IMR-90 (cell line): ENCODE data around the gene CEL. TPM values are rescaled to one million over a fixed set of nuclear protein-coding genes. Genes with fewer than 3 reads are reported as not detected.

Source experiments
- ATAC-seq: fragments of 200-7000 bp; cut with Tn5 transposase; 2 replicates; pipeline ENCODE4 v1.9.1; 2020; ENCODE audit warnings: low read depth, mild to moderate bottlenecking, moderate library complexity
- BruUV-seq: library from RNA; stranded (reverse); fragments of 400-500 nt; replicated peaks from 2 replicates; lab custom pipeline; 2021; lab: Mats Ljungman, UMichigan
- CTCF ChIA-PET: fragments of 300-600 bp; formaldehyde crosslinking; extraction: SDS; loops from one replicate; lab custom pipeline; 2021; ENCODE audit warnings: antibody characterized with exemption; lab: Yijun Ruan, JAX
- POLR2A ChIA-PET: fragments of 300-600 bp; sonication (Branson Sonifier 250); formaldehyde crosslinking; loops from one replicate; lab custom pipeline; 2022; ENCODE audit warnings: antibody characterized with exemption; ENCODE audit not compliant: unreplicated experiment; lab: Charles Lee
- DNase-seq: peaks from one replicate; pipeline ENCODE4 v3.0.0; 2013
- H2AFZ ChIP-seq: replicated peaks from 2 replicates; pipeline ENCODE3; 2013; ENCODE audit warnings: low read length, mild to moderate bottlenecking; ENCODE audit not compliant: poor library complexity
- H2AK5ac ChIP-seq: 2 replicates; pipeline ENCODE4 v1.6.1; 2013; ENCODE audit warnings: low read depth, low read length, inconsistent platforms
- H2AK9ac ChIP-seq: replicated peaks from 2 replicates; pipeline ENCODE3; 2013; ENCODE audit warnings: mild to moderate bottlenecking, low read depth, low read length, moderate library complexity; ENCODE audit not compliant: poor library complexity
- H2BK120ac ChIP-seq: 2 replicates; pipeline ENCODE4 v1.6.1; 2013; ENCODE audit warnings: low read depth, low read length, inconsistent platforms
- H2BK15ac ChIP-seq: 3 replicates; pipeline ENCODE4 v1.6.1; 2013; ENCODE audit warnings: low read depth, low read length, inconsistent platforms
- H2BK20ac ChIP-seq: 2 replicates; pipeline ENCODE4 v1.6.1; 2013; ENCODE audit warnings: low read depth, mild to moderate bottlenecking, inconsistent platforms, low read length, moderate library complexity
- H2BK5ac ChIP-seq: 2 replicates; pipeline ENCODE4 v1.6.1; 2013; ENCODE audit warnings: mild to moderate bottlenecking, low read depth, low read length, inconsistent platforms; ENCODE audit not compliant: poor library complexity, severe bottlenecking
- H3K14ac ChIP-seq: replicated peaks from 2 replicates; pipeline ENCODE4 v1.6.1; 2013; ENCODE audit warnings: low read depth, low read length, inconsistent platforms
- H3K18ac ChIP-seq: 2 replicates; pipeline ENCODE4 v1.6.1; 2013; ENCODE audit warnings: low read depth, low read length, control low read depth
- H3K23ac ChIP-seq: 2 replicates; pipeline ENCODE4 v1.6.1; 2013; ENCODE audit warnings: low read depth, low read length, inconsistent platforms
- H3K27ac ChIP-seq: 2 replicates; pipeline ENCODE4 v1.5.1; 2013; ENCODE audit warnings: mild to moderate bottlenecking, control low read depth, low read length; ENCODE audit not compliant: insufficient read depth
- H3K27me3 ChIP-seq: 2 replicates; pipeline ENCODE4 v1.6.1; 2013; ENCODE audit warnings: low read length; ENCODE audit not compliant: control insufficient read depth, insufficient read depth
- H3K36me3 ChIP-seq: 2 replicates; pipeline ENCODE4 v1.6.1; 2013; ENCODE audit warnings: low read length, mixed read lengths; ENCODE audit not compliant: control insufficient read depth, insufficient read depth
- H3K4ac ChIP-seq: 2 replicates; pipeline ENCODE4 v1.6.1; 2013; ENCODE audit warnings: low read depth, low read length, inconsistent platforms
- H3K4me1 ChIP-seq: 2 replicates; pipeline ENCODE4 v1.6.1; 2013; ENCODE audit warnings: low read length, mixed read lengths; ENCODE audit not compliant: control insufficient read depth, insufficient read depth
- H3K4me2 ChIP-seq: 2 replicates; pipeline ENCODE4 v1.6.1; 2013; ENCODE audit warnings: low read depth, mild to moderate bottlenecking, control low read depth, low read length, moderate library complexity
- H3K4me3 ChIP-seq: 2 replicates; pipeline ENCODE4 v1.5.1; 2013; ENCODE audit warnings: low read depth, mild to moderate bottlenecking, control low read depth, low read length, moderate library complexity; ENCODE audit not compliant: insufficient read depth
- H3K56ac ChIP-seq: 2 replicates; pipeline ENCODE4 v1.6.1; 2013; ENCODE audit warnings: low read length, inconsistent platforms; ENCODE audit not compliant: insufficient read depth; ENCODE audit errors: extremely low read depth
- H3K79me1 ChIP-seq, 2 experiments: 2 replicates each; pipeline ENCODE4 v1.6.1; 2013; ENCODE audit warnings: low read length in 2 of 2, inconsistent platforms in 1 of 2, low read depth in 1 of 2
- H3K9ac ChIP-seq: 2 replicates; pipeline ENCODE4 v1.6.1; 2013; ENCODE audit warnings: low read depth, low read length, control low read depth
- H3K9me1 ChIP-seq: 2 replicates; pipeline ENCODE4 v1.6.1; 2013; ENCODE audit warnings: low read length, inconsistent platforms; ENCODE audit not compliant: insufficient read depth
- H3K9me3 ChIP-seq: 2 replicates; pipeline ENCODE4 v1.6.1; 2013; ENCODE audit warnings: low read length; ENCODE audit not compliant: control insufficient read depth, insufficient read depth
- H4K20me1 ChIP-seq: 2 replicates; pipeline ENCODE4 v1.6.1; 2013; ENCODE audit warnings: low read length, inconsistent platforms; ENCODE audit not compliant: insufficient read depth
- H4K5ac ChIP-seq: 2 replicates; pipeline ENCODE4 v1.6.1; 2013; ENCODE audit warnings: mild to moderate bottlenecking, low read depth, low read length, control low read depth
- H4K8ac ChIP-seq, 2 experiments: 2 replicates each; pipeline ENCODE4 v1.6.1; 2013; ENCODE audit warnings: low read depth in 2 of 2, low read length in 2 of 2, control low read depth in 1 of 2, inconsistent platforms in 1 of 2
- H4K91ac ChIP-seq: 2 replicates; pipeline ENCODE4 v1.6.1; 2013; ENCODE audit warnings: low read depth, low read length, inconsistent platforms; ENCODE audit not compliant: insufficient read depth
- BHLHE40 ChIP-seq: fragments of 150-350 bp; IDR thresholded peaks from 2 replicates; pipeline ENCODE4 v1.6.1; 2016; ENCODE audit warnings: mild to moderate bottlenecking, low read depth, low read length
- CEBPB ChIP-seq: IDR thresholded peaks from 2 replicates; pipeline ENCODE4 v1.6.1; 2012; ENCODE audit warnings: low read depth, low read length, improper control_type of control experiment
- FOS ChIP-seq: fragments of 150-350 bp; IDR thresholded peaks from 2 replicates; pipeline ENCODE4 v1.6.1; 2016; ENCODE audit warnings: low read depth, low read length
- MAFK ChIP-seq: IDR thresholded peaks from 2 replicates; pipeline ENCODE4 v1.6.1; 2012; ENCODE audit warnings: low read depth, low read length, improper control_type of control experiment
- MXI1 ChIP-seq: IDR thresholded peaks from 2 replicates; pipeline ENCODE4 v1.6.1; 2012; ENCODE audit warnings: low read depth, mild to moderate bottlenecking, low read length, moderate library complexity, borderline replicate concordance
- POLR2A ChIP-seq: IDR thresholded peaks from 2 replicates; pipeline ENCODE4 v1.6.1; 2012; ENCODE audit warnings: mild to moderate bottlenecking, low read depth, low read length
- RAD21 ChIP-seq: IDR thresholded peaks from 2 replicates; pipeline ENCODE4 v1.6.1; 2012; ENCODE audit warnings: low read length, improper control_type of control experiment
- RCOR1 ChIP-seq: IDR thresholded peaks from 2 replicates; pipeline ENCODE4 v1.6.1; 2012; ENCODE audit warnings: mild to moderate bottlenecking, low read length, improper control_type of control experiment; ENCODE audit not compliant: insufficient replicate concordance
- SMC3 ChIP-seq: fragments of 150-350 bp; IDR thresholded peaks from 2 replicates; pipeline ENCODE4 v1.6.1; 2016; ENCODE audit warnings: low read depth, mild to moderate bottlenecking, antibody characterized with exemption, low read length, moderate library complexity
- WGBS, 2 experiments: methylation state at CpG; one replicate each; pipeline versions ENCODE4 v1.1.5 to v1.1.7; 2013; ENCODE audit warnings: missing lambda C conversion rate in 2 of 2; ENCODE audit not compliant: insufficient read length in 1 of 2; ENCODE audit errors: extremely low coverage in 2 of 2; 5-methylcytosine and 5-hydroxymethylcytosine counted together
- dilution Hi-C: fragments of 300-500 bp; cut with HindIII; formaldehyde crosslinking; loops from one replicate; pipeline ENCODE4 v1.14.3; 2018; ENCODE audit warnings: low sequenced_read_pairs; ENCODE audit not compliant: unreplicated experiment
- in situ Hi-C: fragments of 300-500 bp; cut with MboI; formaldehyde crosslinking; loops from 3 replicates; pipeline ENCODE4 v1.14.3; 2019; ENCODE audit warnings: low sequenced_read_pairs, inconsistent platforms, mixed read lengths
- intact Hi-C: fragments of 100-400 bp; cut with micrococcal nuclease; formaldehyde crosslinking; loops from 2 replicates; pipeline ENCODE4 v1.10.0; 2022
- polyA plus RNA-seq, 3 experiments: library from polyadenylated mRNA; depleted of rRNA; stranded (reverse); fragments of >200 nt; gene quantifications; 2 replicates each; pipeline ENCODE4 v1.2.3, GENCODE V29; 2012; ENCODE audit warnings: low replicate concordance in 1 of 3
- total RNA-seq: library from RNA; depleted of rRNA; stranded (reverse); fragments of >200 nt; gene quantifications from 2 replicates; pipeline ENCODE4 v1.2.3, GENCODE V29; 2012
- TF ChIP-seq, protein P1 (sequence below): fragments of 150-350 bp; IDR thresholded peaks from 2 replicates; pipeline ENCODE4 v1.6.1; 2016; ENCODE audit warnings: low read depth, mild to moderate bottlenecking, low read length, moderate library complexity, borderline replicate concordance
- TF ChIP-seq, protein P2 (sequence below): conservative IDR thresholded peaks from 2 replicates; pipeline ENCODE4 v1.5.1; 2012; ENCODE audit warnings: mild to moderate bottlenecking, low read depth, low read length, improper control_type of control experiment
- TF ChIP-seq, protein P3 (sequence below): fragments of 150-350 bp; IDR thresholded peaks from 2 replicates; pipeline ENCODE4 v1.6.1; 2017; ENCODE audit warnings: mild to moderate bottlenecking, antibody characterized with exemption, low read length, low read depth

The CEL gene
- total and polyA plus RNA-seq, 2 of the 4 experiments (the other 2 are of a cell fraction) = under 0.01 to 0.75 TPM

DNA sequence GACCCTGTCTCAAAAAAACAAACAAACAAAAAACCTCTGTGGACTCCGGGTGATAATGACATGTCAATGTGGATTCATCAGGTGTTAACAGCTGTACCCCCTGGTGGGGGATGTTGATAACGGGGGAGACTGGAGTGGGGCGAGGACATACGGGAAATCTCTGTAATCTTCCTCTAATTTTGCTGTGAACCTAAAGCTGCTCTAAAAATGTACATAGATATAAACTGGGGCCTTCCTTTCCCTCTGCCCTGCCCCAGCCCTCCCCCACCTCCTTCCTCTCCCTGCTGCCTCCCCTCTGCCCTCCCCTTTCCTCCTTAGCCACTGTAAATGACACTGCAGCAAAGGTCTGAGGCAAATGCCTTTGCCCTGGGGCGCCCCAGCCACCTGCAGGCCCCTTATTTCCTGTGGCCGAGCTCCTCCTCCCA is 1.4 kb upstream of the CEL start:
- Histone ChIP-seq H3K23ac (no peak overlapping the region), H3K36me3 (peaks cover 25% of the 10 kb centered on the region), H3K18ac (no peak overlapping the region), H3K9me1 (0 out of 2 replicates have a peak, but pooled peaks cover 3% of the 10 kb centered on the region), H3K9me3 (no peaks in the 10 kb centered on the region), H2BK20ac (no peak overlapping the region), H3K4me3 (no peak overlapping the region), H2AFZ (no peak overlapping the region), H3K27ac (no peak overlapping the region), H3K4ac (no peak overlapping the region), H4K5ac (no peak overlapping the region), H2AK9ac (no peak overlapping the region), H3K79me1 (no peaks in the 10 kb centered on the region), H3K4me1 (peaks cover 3% of the 10 kb centered on the region; the same call in 1 of the 2 replicates), H3K9ac (no peak overlapping the region), H3K56ac (no peak overlapping the region), H3K14ac (no peak overlapping the region), H2BK120ac (no peak overlapping the region), H4K8ac (no peak overlapping the region), H4K91ac (no peak overlapping the region), H2BK5ac (no peak overlapping the region), H3K4me2 (no peak overlapping the region), H4K20me1 (no peaks in the 10 kb centered on the region; the same call in 1 of the 2 replicates), H2AK5ac (no peak overlapping the region), H3K27me3 (no peaks in the 10 kb centered on the region), H2BK15ac (no peak overlapping the region)
- intact Hi-C loops (no loop called here), in situ Hi-C loops (no loop called here), dilution Hi-C loops (no loop called here)
- POLR2A ChIA-PET = no interaction called here
- TF ChIP-seq RAD21 = no peak
- TF ChIP-seq, protein P1, sequence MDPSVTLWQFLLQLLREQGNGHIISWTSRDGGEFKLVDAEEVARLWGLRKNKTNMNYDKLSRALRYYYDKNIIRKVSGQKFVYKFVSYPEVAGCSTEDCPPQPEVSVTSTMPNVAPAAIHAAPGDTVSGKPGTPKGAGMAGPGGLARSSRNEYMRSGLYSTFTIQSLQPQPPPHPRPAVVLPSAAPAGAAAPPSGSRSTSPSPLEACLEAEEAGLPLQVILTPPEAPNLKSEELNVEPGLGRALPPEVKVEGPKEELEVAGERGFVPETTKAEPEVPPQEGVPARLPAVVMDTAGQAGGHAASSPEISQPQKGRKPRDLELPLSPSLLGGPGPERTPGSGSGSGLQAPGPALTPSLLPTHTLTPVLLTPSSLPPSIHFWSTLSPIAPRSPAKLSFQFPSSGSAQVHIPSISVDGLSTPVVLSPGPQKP = no peak
- no peak for TF ChIP-seq RCOR1
- no peak for TF ChIP-seq FOS
- TF ChIP-seq, protein P2, sequence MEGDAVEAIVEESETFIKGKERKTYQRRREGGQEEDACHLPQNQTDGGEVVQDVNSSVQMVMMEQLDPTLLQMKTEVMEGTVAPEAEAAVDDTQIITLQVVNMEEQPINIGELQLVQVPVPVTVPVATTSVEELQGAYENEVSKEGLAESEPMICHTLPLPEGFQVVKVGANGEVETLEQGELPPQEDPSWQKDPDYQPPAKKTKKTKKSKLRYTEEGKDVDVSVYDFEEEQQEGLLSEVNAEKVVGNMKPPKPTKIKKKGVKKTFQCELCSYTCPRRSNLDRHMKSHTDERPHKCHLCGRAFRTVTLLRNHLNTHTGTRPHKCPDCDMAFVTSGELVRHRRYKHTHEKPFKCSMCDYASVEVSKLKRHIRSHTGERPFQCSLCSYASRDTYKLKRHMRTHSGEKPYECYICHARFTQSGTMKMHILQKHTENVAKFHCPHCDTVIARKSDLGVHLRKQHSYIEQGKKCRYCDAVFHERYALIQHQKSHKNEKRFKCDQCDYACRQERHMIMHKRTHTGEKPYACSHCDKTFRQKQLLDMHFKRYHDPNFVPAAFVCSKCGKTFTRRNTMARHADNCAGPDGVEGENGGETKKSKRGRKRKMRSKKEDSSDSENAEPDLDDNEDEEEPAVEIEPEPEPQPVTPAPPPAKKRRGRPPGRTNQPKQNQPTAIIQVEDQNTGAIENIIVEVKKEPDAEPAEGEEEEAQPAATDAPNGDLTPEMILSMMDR = no peak
- TF ChIP-seq MAFK = no peak
- no peak for TF ChIP-seq SMC3
- no peak for TF ChIP-seq BHLHE40
- no peak for TF ChIP-seq MXI1
- no peak for TF ChIP-seq POLR2A
- TF ChIP-seq, protein P3, sequence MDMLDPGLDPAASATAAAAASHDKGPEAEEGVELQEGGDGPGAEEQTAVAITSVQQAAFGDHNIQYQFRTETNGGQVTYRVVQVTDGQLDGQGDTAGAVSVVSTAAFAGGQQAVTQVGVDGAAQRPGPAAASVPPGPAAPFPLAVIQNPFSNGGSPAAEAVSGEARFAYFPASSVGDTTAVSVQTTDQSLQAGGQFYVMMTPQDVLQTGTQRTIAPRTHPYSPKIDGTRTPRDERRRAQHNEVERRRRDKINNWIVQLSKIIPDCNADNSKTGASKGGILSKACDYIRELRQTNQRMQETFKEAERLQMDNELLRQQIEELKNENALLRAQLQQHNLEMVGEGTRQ = no peak
- no peak for TF ChIP-seq CEBPB
- ATAC-seq (peak; percentile 27), DNase-seq (no peak)
- no TSS peak for BruUV-seq
- CTCF ChIA-PET = interaction anchor here (0.7 kb wide), 1 partner anchor 84 kb away, joined by 3 read pairs; no protein-coding TSS in a partner anchor
- WGBS, 2 experiments = no CpG with 5 or more reads among the region's 6 CpGs
